Testis (tissue), 3 donors: ENCODE measurements around the gene SLCO1C1. TPM values are rescaled to one million over a fixed set of nuclear protein-coding genes. Genes with fewer than 3 reads are reported as not detected.
"Not testable (repeated sequence)": the region's sequence is repeated elsewhere in the genome, so short reads cannot be mapped to it uniquely, and the experiment has no call there.

ENCODE experiments used
- DNase-seq: peaks from one replicate; pipeline ENCODE4 v3.0.0-alpha.2; 2019
- H3K27ac ChIP-seq, 2 donors: fragments of 200-600 bp; sonication (generic); one replicate each; pipeline ENCODE4 v1.5.1; 2019
- H3K27me3 ChIP-seq: fragments of 200-600 bp; sonication (generic); one replicate; pipeline ENCODE4 v1.5.1; 2019
- H3K36me3 ChIP-seq: fragments of 200-600 bp; sonication (generic); one replicate; pipeline ENCODE4 v1.5.1; 2017; ENCODE audit warnings: low read depth; ENCODE audit errors: missing control alignments
- H3K4me1 ChIP-seq: fragments of 200-600 bp; sonication (generic); one replicate; pipeline ENCODE4 v1.5.1; 2019
- H3K4me3 ChIP-seq, 2 donors: fragments of 200-600 bp; sonication (generic); one replicate each; pipeline ENCODE4 v1.5.1; 2017 to 2019
- H3K9me3 ChIP-seq: fragments of 200-600 bp; sonication (generic); one replicate; pipeline ENCODE4 v1.5.1; 2017
- POLR2A ChIP-seq: fragments of 450-650 bp; IDR thresholded peaks from one replicate; pipeline ENCODE4 v1.6.1; 2017; ENCODE audit warnings: antibody characterized with exemption, mild to moderate bottlenecking, moderate library complexity
- WGBS, 2 donors: methylation state at CpG; one replicate each; pipeline ENCODE4 v1.1.5; 2018; 5-methylcytosine and 5-hydroxymethylcytosine counted together
- intact Hi-C: fragments of 100-400 bp; cut with DNase I; formaldehyde crosslinking; loops from one replicate; pipeline ENCODE4 v1.15.1; 2023; ENCODE audit warnings: low total_unique reads
- polyA plus RNA-seq: library from polyadenylated mRNA; stranded (reverse); fragments of 350-450 nt; fragmentation: Illumina TruSeq; extraction: RNeasy Lipid Tissue Mini Kit (QIAGEN cat#74804); gene quantifications from one replicate; pipeline ENCODE4 v1.2.3, GENCODE V29; 2014; ENCODE audit warnings: low read depth, low replicate concordance; ENCODE audit not compliant: insufficient read depth
- total RNA-seq, 2 donors: library from RNA; depleted of rRNA; stranded (reverse); fragments of >200 nt; gene quantifications; one replicate each; pipeline ENCODE4 v1.2.3, GENCODE V29; 2016
- TF ChIP-seq, protein P1 (sequence below), 3 experiments: fragments of 450-650 bp in 2 of 3; fragments of 200-600 bp in 1 of 3; sonication (generic) in 1 of 3; IDR thresholded peaks; one replicate each; pipeline ENCODE4 v1.5.1; 2016 to 2019; ENCODE audit warnings: antibody characterized with exemption in 3 of 3, mild to moderate bottlenecking in 2 of 3, moderate library complexity in 1 of 3

The SLCO1C1 gene
- total and polyA plus RNA-seq, 3 donors from 2014 or later, result 1.1 to 2.6 (median 1.4) TPM

GRCh38 chr12:20740972-20741371, 45.8 kb downstream of the SLCO1C1 start:
- intact Hi-C loops, result no loop called here
- TF ChIP-seq, protein P1, sequence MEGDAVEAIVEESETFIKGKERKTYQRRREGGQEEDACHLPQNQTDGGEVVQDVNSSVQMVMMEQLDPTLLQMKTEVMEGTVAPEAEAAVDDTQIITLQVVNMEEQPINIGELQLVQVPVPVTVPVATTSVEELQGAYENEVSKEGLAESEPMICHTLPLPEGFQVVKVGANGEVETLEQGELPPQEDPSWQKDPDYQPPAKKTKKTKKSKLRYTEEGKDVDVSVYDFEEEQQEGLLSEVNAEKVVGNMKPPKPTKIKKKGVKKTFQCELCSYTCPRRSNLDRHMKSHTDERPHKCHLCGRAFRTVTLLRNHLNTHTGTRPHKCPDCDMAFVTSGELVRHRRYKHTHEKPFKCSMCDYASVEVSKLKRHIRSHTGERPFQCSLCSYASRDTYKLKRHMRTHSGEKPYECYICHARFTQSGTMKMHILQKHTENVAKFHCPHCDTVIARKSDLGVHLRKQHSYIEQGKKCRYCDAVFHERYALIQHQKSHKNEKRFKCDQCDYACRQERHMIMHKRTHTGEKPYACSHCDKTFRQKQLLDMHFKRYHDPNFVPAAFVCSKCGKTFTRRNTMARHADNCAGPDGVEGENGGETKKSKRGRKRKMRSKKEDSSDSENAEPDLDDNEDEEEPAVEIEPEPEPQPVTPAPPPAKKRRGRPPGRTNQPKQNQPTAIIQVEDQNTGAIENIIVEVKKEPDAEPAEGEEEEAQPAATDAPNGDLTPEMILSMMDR (IDR thresholded peaks at IDR 0.05), result no peak
- no peak for TF ChIP-seq POLR2A
- WGBS, 2 donors, result 92 to 97% methylated on average over 1 of the region's 1 CpG

GRCh38 chr12:20748198-20748597, 53.1 kb downstream of the SLCO1C1 start:
- H3K4me1 ChIP-seq, result no peaks in the 10 kb centered on the region
- WGBS, 2 donors, result 95 to 96% methylated on average over 1 of the region's 1 CpG
- no peak overlapping the region for H3K27ac ChIP-seq
- H3K4me3 ChIP-seq, result no peak overlapping the region
- DNase-seq, result no peak
- TF ChIP-seq, protein P1 (IDR thresholded peaks at IDR 0.05), result no peak
- no peak for TF ChIP-seq POLR2A
- H3K9me3 ChIP-seq, result no peaks in the 10 kb centered on the region
- no peaks in the 10 kb centered on the region for H3K36me3 ChIP-seq
- intact Hi-C loops, result no loop called here
- H3K27me3 ChIP-seq, result no peaks in the 10 kb centered on the region

More at GRCh38 chr12:20740972-20741371, 45.8 kb downstream of the SLCO1C1 start:
- Histone ChIP-seq H3K4me3 (no peak overlapping the region), H3K36me3 (no peaks in the 10 kb centered on the region), H3K4me1 (no peaks in the 10 kb centered on the region), H3K27me3 (no peaks in the 10 kb centered on the region), H3K9me3 (no peaks in the 10 kb centered on the region), H3K27ac (no peak overlapping the region)
- no peak for DNase-seq

DNA sequence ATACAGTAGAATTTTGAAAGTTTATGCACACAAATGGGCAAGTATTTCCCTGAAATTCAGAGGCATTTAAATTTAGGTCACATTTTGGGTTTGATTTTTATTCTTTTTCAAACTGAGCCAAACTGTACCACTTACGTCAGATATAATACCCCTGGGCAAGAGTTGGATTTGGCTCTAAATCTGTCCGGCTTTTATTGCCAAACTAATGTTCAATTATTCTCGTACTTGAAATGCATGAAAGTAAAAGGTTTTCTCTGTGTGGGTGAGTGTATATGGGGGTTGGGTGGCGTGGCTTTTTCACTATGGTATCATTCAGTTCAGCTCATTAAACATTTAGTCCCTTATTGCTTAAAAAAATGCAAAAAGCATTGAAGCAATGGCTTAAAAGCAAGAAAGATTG, 55.9 kb downstream of the SLCO1C1 start:
- no peaks in the 10 kb centered on the region for H3K4me1 ChIP-seq
- no peaks in the 10 kb centered on the region for H3K9me3 ChIP-seq
- no peaks in the 10 kb centered on the region for H3K27me3 ChIP-seq
- H3K36me3 ChIP-seq, result no peaks in the 10 kb centered on the region
- intact Hi-C loops, result no loop called here
- TF ChIP-seq, protein P1 (IDR thresholded peaks at IDR 0.05), result no peak
- TF ChIP-seq POLR2A, result no peak
- 70 to 80% methylated on average over 4 of the region's 4 CpGs for WGBS, 2 donors
- H3K27ac ChIP-seq, result no peak overlapping the region
- H3K4me3 ChIP-seq, result no peak overlapping the region
- DNase-seq, result no peak

DNA sequence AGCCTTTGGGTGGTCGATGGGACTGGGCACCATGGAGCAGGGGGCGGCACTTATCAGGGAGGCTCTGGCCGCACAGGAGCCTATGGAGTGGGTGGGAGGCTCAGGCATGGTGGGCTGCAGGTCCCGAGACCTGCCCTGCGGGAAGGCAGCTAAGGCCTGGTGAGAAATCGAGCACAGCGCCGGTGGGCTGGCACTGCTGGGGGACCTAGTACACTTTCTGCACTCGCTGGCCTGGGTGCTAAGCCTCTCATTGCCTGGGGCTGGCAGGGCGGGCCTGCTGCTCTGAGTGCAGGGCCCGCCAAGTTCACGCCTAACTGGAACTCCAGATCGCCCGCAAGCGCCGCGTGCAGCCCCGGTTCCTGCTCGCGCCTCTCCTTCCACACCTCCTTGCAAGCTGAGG, 82.3 kb downstream of the SLCO1C1 start:
- Histone ChIP-seq H3K4me3 (no peak overlapping the region), H3K4me1 (no peaks in the 10 kb centered on the region), H3K27me3 (no peaks in the 10 kb centered on the region), H3K36me3 (no peaks in the 10 kb centered on the region), H3K9me3 (no peaks in the 10 kb centered on the region), H3K27ac (no peak overlapping the region)
- no peak for TF ChIP-seq POLR2A
- TF ChIP-seq, protein P1 (IDR thresholded peaks at IDR 0.05), result no peak
- DNase-seq, result no peak
- intact Hi-C loops, result no loop called here
- 73 to 80% methylated on average over 1 to 18 of the region's 20 CpGs for WGBS, 2 donors

DNA sequence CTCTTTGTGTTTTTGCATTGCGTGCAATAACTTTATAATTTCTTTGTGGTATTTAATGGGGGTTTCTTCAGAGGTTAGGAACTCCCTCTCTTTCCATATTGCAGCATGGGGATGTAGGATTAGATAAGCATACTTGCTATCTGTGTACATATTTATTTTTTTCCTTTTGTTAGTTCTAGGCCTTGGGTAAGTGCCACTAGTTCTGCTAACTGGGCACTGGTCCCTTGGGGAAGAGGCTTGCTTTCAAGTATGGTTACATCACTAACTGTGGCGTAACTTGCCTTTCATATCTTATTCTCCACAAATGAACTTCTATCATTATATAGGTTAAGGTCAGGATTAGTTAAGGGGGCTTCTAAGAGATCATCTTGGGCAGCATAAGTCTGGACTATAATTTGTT, 83.8 kb downstream of the SLCO1C1 start:
- DNase-seq, result no peak
- Histone ChIP-seq H3K4me1 (no peaks in the 10 kb centered on the region), H3K27me3 (no peaks in the 10 kb centered on the region), H3K4me3 (no peak overlapping the region), H3K36me3 (no peaks in the 10 kb centered on the region), H3K9me3 (no peaks in the 10 kb centered on the region), H3K27ac (no peak overlapping the region)
- TF ChIP-seq POLR2A, result no peak
- TF ChIP-seq, protein P1 (IDR thresholded peaks at IDR 0.05), result no peak
- WGBS, 2 donors, result 87 to 93% methylated on average over 2 of the region's 2 CpGs
- intact Hi-C loops, result no loop called here

GRCh38 chr12:20779971-20780370, 84.8 kb downstream of the SLCO1C1 start:
- 61 to 90% methylated on average over 2 to 3 of the region's 3 CpGs for WGBS, 2 donors
- DNase-seq, H3K4me3 ChIP-seq, H3K27me3 ChIP-seq, intact Hi-C loops, H3K4me1 ChIP-seq, H3K9me3 ChIP-seq, H3K27ac ChIP-seq, H3K36me3 ChIP-seq: not testable (repeated sequence)

- H3K9me3 ChIP-seq, intact Hi-C loops, H3K4me3 ChIP-seq, DNase-seq, H3K36me3 ChIP-seq, H3K27me3 ChIP-seq, H3K27ac ChIP-seq, H3K4me1 ChIP-seq: not testable (repeated sequence)
- 87 to 90% methylated on average over 4 to 9 of the region's 13 CpGs for WGBS, 2 donors
These were observed 88.7 kb downstream of the SLCO1C1 start for GRCh38 chr12:20783796-20784357.
